Liver (tissue), 9 donors: ENCODE results near the gene SASH1. TPM values are rescaled to one million over a fixed set of nuclear protein-coding genes. Genes with fewer than 3 reads are reported as not detected.
"Not testable (repeated sequence)": the region's sequence is repeated elsewhere in the genome, so short reads cannot be mapped to it uniquely, and the experiment has no call there.

Source experiments
- DNase-seq: peaks from one replicate; pipeline ENCODE4 v3.0.0-alpha.2; 2017; ENCODE audit warnings: low spot score
- H3K27ac ChIP-seq, 2 donors: one replicate each; pipeline ENCODE4 v1.7.0; 2013; ENCODE audit warnings: inconsistent platforms in 2 of 2, low read length in 2 of 2, control low read depth in 1 of 2, low read depth in 1 of 2, mild to moderate bottlenecking in 1 of 2
- H3K27me3 ChIP-seq, 4 donors: one replicate each; pipeline versions ENCODE4 v1.6.1 to v1.7.0; 2013; ENCODE audit warnings: low read length in 3 of 4, inconsistent platforms in 1 of 4, mild to moderate bottlenecking in 1 of 4, moderate library complexity in 1 of 4; ENCODE audit not compliant: control insufficient read depth in 4 of 4, insufficient read depth in 4 of 4
- H3K36me3 ChIP-seq, 4 donors: one replicate each; pipeline versions ENCODE4 v1.6.1 to v1.7.0; 2013; ENCODE audit warnings: low read length in 3 of 4, mild to moderate bottlenecking in 3 of 4, low read depth in 1 of 4, moderate library complexity in 1 of 4; ENCODE audit not compliant: control insufficient read depth in 4 of 4, insufficient read depth in 3 of 4
- H3K4me1 ChIP-seq, 4 donors: one replicate each; pipeline versions ENCODE4 v1.6.1 to v1.7.0; 2013; ENCODE audit warnings: low read length in 3 of 4, mild to moderate bottlenecking in 3 of 4, moderate library complexity in 1 of 4; ENCODE audit not compliant: control insufficient read depth in 4 of 4, insufficient read depth in 4 of 4
- H3K4me3 ChIP-seq, 3 donors: one replicate each; pipeline versions ENCODE4 v1.6.1 to v1.7.0; 2013; ENCODE audit warnings: low read length in 3 of 3, control low read depth in 1 of 3, low read depth in 1 of 3, mild to moderate bottlenecking in 1 of 3
- H3K9ac ChIP-seq, 2 donors: one replicate each; pipeline ENCODE4 v1.7.0; 2013; ENCODE audit warnings: low read length in 2 of 2, mild to moderate bottlenecking in 2 of 2, moderate library complexity in 2 of 2, control low read depth in 1 of 2, low read depth in 1 of 2
- H3K9me3 ChIP-seq, 4 donors: one replicate each; pipeline versions ENCODE4 v1.6.1 to v1.7.0; 2013; ENCODE audit warnings: low read length in 3 of 4; ENCODE audit not compliant: control insufficient read depth in 4 of 4
- FOXA1 ChIP-seq: IDR thresholded peaks from 2 replicates; pipeline ENCODE4 v1.6.1; 2016; ENCODE audit warnings: antibody characterized with exemption
- GABPA ChIP-seq, 2 donors: IDR thresholded peaks in 1 of 2; conservative IDR thresholded peaks in 1 of 2; 2 replicates each; pipeline ENCODE4 v1.6.1; 2016; ENCODE audit warnings: antibody characterized with exemption in 2 of 2, mild to moderate bottlenecking in 1 of 2, moderate library complexity in 1 of 2
- HNF4G ChIP-seq: IDR thresholded peaks from 2 replicates; pipeline ENCODE4 v1.6.1; 2016; ENCODE audit warnings: antibody characterized with exemption
- NR2F2 ChIP-seq: IDR thresholded peaks from 2 replicates; pipeline ENCODE4 v1.6.1; 2016; ENCODE audit warnings: antibody characterized with exemption
- RAD21 ChIP-seq, 2 donors: IDR thresholded peaks; 2 replicates each; pipeline ENCODE4 v1.6.1; 2016; ENCODE audit warnings: antibody characterized with exemption in 2 of 2, mild to moderate bottlenecking in 2 of 2
- RXRA ChIP-seq, 2 donors: IDR thresholded peaks; 2 replicates each; pipeline ENCODE4 v1.6.1; 2017 to 2018; ENCODE audit warnings: antibody characterized with exemption in 2 of 2, mild to moderate bottlenecking in 1 of 2
- TAF1 ChIP-seq: conservative IDR thresholded peaks from 2 replicates; pipeline ENCODE4 v1.6.1; 2016; ENCODE audit warnings: antibody characterized with exemption, mild to moderate bottlenecking
- WGBS: extraction: QIAGEN DNeasy Blood & Tissue Kit; methylation state at CpG from one replicate; pipeline ENCODE4 v1.1.7; 2013; 5-methylcytosine and 5-hydroxymethylcytosine counted together
- polyA plus RNA-seq, 2 donors: library from polyadenylated mRNA; stranded (reverse) in 1 of 2; unstranded in 1 of 2; fragments of 200-250 nt in 1 of 2; fragments of >200 nt in 1 of 2; fragmentation: Nextera tagmentation in 1 of 2; extraction: Ambion mirVana in 1 of 2; gene quantifications; one replicate each; pipeline versions ENCODE4 v1.2.1 to v1.2.3, GENCODE V29; 2013 to 2015
- total RNA-seq, 2 donors: library from RNA; depleted of rRNA; stranded (reverse); fragments of >200 nt; gene quantifications; one replicate each; pipeline ENCODE4 v1.2.3, GENCODE V29; 2014
- TF ChIP-seq, protein P1 (sequence below): IDR thresholded peaks from 2 replicates; pipeline ENCODE4 v1.6.1; 2016; ENCODE audit warnings: antibody characterized with exemption, mild to moderate bottlenecking
- TF ChIP-seq, protein P2 (sequence below): IDR thresholded peaks from 2 replicates; pipeline ENCODE4 v1.6.1; 2016; ENCODE audit warnings: antibody characterized with exemption
- TF ChIP-seq, protein P3 (sequence below): IDR thresholded peaks from 2 replicates; pipeline ENCODE4 v1.6.1; 2016; ENCODE audit warnings: antibody characterized with exemption
- TF ChIP-seq, protein P4 (sequence below): fragments of 150-350 bp; IDR thresholded peaks from 2 replicates; pipeline ENCODE4 v1.5.1; 2017; ENCODE audit warnings: improper control_type of control experiment, low read depth, low read length; ENCODE audit not compliant: missing input control
- donor health status: healthy.
- donor health status: healthy.
- donor health status: healthy.
- donor health status: healthy.
- donor health status: healthy.

SASH1 gene
- total and polyA plus RNA-seq, 4 donors = 3.5 to 16.4 (median 7.6) TPM

DNA sequence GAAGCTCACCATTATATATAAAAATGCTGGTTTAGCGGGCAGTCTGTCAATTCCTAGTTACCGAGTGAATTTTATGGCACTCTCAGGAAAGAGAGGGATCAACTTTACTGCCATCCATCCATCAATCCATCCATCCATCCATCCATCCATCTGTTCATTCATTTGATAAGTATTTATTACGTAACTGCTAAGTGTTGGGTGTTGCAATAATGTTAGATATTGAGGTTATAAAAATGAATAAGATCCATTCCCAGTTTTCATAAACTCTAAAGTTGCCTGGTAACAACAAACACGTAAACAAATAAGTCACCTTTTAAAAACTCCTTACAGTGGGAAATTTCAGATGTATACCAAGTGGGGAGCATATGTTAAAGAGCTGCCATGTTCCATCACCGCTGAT is 36.8 kb downstream of the SASH1 start:
- no peak for DNase-seq
- 96% methylated on average over 5 of the region's 5 CpGs for WGBS

DNA sequence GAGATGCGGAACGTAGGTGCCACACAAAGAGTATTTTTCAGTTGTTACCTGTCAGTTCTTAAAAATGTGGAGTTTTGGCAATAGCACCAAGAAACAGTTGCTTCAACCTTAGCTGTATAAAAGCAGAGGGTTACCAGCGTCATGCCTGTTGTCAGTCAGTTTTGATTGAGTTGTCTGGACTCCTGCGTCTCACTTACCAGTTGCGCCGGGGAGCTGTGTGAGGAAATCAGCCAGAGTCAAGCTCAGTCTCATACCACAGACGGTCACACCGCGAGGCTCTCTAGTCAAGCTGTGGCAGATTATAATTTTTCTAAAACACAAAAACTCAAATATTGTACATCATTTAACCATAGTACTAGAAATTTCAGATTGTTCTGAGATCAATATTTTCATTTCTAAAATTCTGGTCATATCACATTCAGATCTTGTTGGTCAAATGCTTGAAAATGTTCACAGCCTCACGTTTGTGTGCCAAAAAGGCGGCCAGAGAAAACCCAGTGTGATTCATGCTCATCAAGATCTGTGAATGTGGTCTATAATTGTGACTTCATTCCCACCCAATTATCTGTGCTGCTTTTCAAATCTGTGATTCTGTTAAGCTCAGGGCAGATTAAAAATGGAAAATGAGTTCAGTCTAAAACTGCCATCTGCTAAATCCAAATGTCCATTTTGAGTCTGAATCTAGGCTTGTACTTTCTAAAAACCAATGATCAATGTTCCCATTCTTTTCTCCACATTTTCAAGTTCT is 37.5 kb downstream of the SASH1 start:
- H3K9ac ChIP-seq = no peak overlapping the region
- DNase-seq = no peak
- no peaks in the 10 kb centered on the region for H3K4me1 ChIP-seq
- WGBS = 95% methylated on average over 11 of the region's 11 CpGs
- H3K36me3 ChIP-seq = no peaks in the 10 kb centered on the region
- H3K27me3 ChIP-seq = no peaks in the 10 kb centered on the region
- TF ChIP-seq TAF1 = no peak
- TF ChIP-seq, protein P1, sequence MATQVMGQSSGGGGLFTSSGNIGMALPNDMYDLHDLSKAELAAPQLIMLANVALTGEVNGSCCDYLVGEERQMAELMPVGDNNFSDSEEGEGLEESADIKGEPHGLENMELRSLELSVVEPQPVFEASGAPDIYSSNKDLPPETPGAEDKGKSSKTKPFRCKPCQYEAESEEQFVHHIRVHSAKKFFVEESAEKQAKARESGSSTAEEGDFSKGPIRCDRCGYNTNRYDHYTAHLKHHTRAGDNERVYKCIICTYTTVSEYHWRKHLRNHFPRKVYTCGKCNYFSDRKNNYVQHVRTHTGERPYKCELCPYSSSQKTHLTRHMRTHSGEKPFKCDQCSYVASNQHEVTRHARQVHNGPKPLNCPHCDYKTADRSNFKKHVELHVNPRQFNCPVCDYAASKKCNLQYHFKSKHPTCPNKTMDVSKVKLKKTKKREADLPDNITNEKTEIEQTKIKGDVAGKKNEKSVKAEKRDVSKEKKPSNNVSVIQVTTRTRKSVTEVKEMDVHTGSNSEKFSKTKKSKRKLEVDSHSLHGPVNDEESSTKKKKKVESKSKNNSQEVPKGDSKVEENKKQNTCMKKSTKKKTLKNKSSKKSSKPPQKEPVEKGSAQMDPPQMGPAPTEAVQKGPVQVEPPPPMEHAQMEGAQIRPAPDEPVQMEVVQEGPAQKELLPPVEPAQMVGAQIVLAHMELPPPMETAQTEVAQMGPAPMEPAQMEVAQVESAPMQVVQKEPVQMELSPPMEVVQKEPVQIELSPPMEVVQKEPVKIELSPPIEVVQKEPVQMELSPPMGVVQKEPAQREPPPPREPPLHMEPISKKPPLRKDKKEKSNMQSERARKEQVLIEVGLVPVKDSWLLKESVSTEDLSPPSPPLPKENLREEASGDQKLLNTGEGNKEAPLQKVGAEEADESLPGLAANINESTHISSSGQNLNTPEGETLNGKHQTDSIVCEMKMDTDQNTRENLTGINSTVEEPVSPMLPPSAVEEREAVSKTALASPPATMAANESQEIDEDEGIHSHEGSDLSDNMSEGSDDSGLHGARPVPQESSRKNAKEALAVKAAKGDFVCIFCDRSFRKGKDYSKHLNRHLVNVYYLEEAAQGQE = no peak
- no peak for TF ChIP-seq FOXA1
- TF ChIP-seq, protein P2, sequence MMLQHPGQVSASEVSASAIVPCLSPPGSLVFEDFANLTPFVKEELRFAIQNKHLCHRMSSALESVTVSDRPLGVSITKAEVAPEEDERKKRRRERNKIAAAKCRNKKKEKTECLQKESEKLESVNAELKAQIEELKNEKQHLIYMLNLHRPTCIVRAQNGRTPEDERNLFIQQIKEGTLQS = no peak
- TF ChIP-seq RXRA (IDR thresholded peaks at IDR 0.05) = no peak
- TF ChIP-seq HNF4G = no peak
- no peak for TF ChIP-seq NR2F2
- H3K4me3 ChIP-seq = no peak overlapping the region
- H3K9me3 ChIP-seq = no peaks in the 10 kb centered on the region
- H3K27ac ChIP-seq = no peak overlapping the region

More for the DNA sequence above, 36.8 kb downstream of the SASH1 start:
- Histone ChIP-seq H3K9me3 (no peaks in the 10 kb centered on the region), H3K4me1 (no peaks in the 10 kb centered on the region), H3K4me3 (no peak overlapping the region), H3K9ac (no peak overlapping the region), H3K27me3 (no peaks in the 10 kb centered on the region), H3K36me3 (no peaks in the 10 kb centered on the region), H3K27ac (no peak overlapping the region)
- TF ChIP-seq, protein P1 = no peak
- TF ChIP-seq NR2F2 (no peak), FOXA1 (no peak), HNF4G (no peak), RXRA (IDR thresholded peaks at IDR 0.05) (no peak), GABPA (IDR thresholded peaks at IDR 0.05 in 1 of 2, conservative IDR thresholded peaks at IDR 0.05 in 1 of 2) (no peak), RAD21 (IDR thresholded peaks at IDR 0.05) (no peak)
- TF ChIP-seq, protein P3, sequence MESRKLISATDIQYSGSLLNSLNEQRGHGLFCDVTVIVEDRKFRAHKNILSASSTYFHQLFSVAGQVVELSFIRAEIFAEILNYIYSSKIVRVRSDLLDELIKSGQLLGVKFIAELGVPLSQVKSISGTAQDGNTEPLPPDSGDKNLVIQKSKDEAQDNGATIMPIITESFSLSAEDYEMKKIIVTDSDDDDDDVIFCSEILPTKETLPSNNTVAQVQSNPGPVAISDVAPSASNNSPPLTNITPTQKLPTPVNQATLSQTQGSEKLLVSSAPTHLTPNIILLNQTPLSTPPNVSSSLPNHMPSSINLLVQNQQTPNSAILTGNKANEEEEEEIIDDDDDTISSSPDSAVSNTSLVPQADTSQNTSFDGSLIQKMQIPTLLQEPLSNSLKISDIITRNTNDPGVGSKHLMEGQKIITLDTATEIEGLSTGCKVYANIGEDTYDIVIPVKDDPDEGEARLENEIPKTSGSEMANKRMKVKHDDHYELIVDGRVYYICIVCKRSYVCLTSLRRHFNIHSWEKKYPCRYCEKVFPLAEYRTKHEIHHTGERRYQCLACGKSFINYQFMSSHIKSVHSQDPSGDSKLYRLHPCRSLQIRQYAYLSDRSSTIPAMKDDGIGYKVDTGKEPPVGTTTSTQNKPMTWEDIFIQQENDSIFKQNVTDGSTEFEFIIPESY = no peak
- TF ChIP-seq, protein P4, sequence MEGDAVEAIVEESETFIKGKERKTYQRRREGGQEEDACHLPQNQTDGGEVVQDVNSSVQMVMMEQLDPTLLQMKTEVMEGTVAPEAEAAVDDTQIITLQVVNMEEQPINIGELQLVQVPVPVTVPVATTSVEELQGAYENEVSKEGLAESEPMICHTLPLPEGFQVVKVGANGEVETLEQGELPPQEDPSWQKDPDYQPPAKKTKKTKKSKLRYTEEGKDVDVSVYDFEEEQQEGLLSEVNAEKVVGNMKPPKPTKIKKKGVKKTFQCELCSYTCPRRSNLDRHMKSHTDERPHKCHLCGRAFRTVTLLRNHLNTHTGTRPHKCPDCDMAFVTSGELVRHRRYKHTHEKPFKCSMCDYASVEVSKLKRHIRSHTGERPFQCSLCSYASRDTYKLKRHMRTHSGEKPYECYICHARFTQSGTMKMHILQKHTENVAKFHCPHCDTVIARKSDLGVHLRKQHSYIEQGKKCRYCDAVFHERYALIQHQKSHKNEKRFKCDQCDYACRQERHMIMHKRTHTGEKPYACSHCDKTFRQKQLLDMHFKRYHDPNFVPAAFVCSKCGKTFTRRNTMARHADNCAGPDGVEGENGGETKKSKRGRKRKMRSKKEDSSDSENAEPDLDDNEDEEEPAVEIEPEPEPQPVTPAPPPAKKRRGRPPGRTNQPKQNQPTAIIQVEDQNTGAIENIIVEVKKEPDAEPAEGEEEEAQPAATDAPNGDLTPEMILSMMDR = no peak

DNA sequence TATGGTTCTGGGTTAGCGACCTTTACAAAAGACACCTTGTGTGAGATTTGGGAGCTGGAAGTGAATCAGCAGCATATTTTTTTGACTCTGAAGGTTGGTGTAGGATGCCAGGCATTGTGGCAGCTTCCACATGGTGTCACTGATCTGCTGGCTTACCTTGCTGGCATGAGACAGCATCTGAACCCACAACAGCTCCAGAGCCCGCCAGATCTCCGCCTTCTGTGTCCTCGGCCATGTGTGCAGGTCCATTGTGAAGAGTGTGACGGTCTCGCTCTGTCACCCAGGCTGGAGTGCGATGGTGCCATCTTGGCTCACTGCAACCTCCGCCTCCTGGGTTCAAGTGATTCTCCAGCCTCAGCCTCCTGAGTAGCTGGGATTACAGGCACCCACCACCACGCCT is 39.4 kb downstream of the SASH1 start:
- not testable (repeated sequence) for H3K27me3 ChIP-seq, DNase-seq, H3K4me1 ChIP-seq, H3K36me3 ChIP-seq, H3K27ac ChIP-seq, H3K9me3 ChIP-seq, H3K9ac ChIP-seq, H3K4me3 ChIP-seq
- WGBS = 97% methylated on average over 9 of the region's 9 CpGs
